Activated CD4-positive, CD25-positive, alpha-beta regulatory T cell (primary cell): ENCODE data around the gene TSPAN18.

Source experiments
- DNase-seq, 4 experiments: peaks; one replicate each; lab custom pipeline; 2025; lab: John Stamatoyannopoulos, UW

Gene TSPAN18

GRCh38 chr11:44759743-44760476 is 33.1 kb downstream of the TSPAN18 start:
- no peak for DNase-seq

DNA sequence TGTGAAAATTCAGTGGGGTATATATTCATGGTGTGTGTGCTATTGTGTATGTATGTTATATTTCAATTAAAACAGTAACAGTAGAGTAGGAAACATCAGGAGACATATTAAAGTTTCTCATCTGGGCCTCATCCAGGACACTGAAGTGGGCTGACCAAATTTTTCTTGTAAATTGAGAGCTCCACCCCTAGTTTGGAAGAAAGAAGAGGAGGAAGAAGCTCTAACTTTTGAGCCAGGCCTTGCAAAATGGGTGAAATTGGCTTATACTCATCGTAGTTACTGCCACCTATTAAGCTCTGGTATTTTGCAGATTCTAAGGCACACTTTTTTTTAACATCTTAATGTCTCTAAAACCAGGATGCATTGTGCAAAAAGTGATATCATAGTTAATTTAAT is 33.7 kb downstream of the TSPAN18 start:
- no peak for DNase-seq

DNA sequence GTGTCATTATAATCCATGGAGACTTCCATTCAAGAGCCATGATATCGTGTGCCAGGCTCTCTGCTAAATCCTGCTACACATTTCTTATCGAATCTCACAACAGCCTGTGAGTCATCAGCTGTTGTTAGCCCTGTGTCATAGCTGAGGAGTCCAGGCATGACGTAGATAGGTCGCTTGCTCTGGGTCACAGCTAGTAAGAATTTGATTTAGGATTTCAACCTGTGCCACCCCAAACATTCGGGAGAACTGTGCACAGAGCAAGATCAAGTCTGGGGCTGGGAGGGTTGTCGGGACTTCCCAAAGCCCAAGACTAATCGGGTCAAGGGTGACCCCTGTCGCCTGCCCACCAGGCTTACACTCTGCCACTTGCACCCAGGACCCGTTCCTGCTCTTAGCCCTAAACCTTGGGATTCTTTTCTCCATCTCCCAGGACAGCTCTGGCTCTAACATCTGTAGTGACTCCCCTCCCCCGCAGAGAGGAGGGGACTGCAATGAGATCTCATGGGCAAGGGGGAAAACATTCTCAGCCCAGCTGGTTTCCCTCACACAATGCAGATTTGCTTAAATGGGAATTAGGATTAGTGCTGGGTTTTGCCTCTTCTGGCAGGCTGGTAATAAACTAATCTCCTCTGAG is 34.3 kb downstream of the TSPAN18 start:
- DNase-seq: no peak

DNA sequence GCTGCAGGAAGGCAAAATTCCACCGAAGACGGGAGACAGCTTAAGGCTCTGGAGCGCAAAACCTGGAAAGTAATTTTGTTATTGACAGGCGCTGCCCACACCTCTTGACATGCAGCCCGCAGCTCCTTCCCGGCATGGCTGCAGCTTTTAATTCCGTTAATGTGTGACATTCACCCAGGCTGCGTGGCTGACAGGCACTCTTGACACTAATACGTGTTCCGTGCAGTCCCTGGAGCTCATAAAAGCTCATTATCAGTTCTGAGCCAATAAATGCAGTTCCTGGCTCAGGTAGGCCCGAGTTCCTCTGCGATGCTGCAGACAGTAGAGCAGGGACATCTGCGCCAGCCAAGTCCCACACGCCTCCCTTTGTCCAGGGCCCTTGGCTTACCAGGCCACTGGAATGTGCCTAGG is 34.8 kb downstream of the TSPAN18 start:
- DNase-seq: no peak

GRCh38 chr11:44763121-44763820 is 36.5 kb downstream of the TSPAN18 start:
- DNase-seq: no peak

- no peak for DNase-seq
Observed at GRCh38 chr11:44764583-44764982, 37.8 kb downstream of the TSPAN18 start.

- DNase-seq: no peak
Observed at GRCh38 chr11:44765026-44765595, 38.3 kb downstream of the TSPAN18 start.

GRCh38 chr11:44765676-44766075 is 38.9 kb downstream of the TSPAN18 start:
- no peak for DNase-seq

DNA sequence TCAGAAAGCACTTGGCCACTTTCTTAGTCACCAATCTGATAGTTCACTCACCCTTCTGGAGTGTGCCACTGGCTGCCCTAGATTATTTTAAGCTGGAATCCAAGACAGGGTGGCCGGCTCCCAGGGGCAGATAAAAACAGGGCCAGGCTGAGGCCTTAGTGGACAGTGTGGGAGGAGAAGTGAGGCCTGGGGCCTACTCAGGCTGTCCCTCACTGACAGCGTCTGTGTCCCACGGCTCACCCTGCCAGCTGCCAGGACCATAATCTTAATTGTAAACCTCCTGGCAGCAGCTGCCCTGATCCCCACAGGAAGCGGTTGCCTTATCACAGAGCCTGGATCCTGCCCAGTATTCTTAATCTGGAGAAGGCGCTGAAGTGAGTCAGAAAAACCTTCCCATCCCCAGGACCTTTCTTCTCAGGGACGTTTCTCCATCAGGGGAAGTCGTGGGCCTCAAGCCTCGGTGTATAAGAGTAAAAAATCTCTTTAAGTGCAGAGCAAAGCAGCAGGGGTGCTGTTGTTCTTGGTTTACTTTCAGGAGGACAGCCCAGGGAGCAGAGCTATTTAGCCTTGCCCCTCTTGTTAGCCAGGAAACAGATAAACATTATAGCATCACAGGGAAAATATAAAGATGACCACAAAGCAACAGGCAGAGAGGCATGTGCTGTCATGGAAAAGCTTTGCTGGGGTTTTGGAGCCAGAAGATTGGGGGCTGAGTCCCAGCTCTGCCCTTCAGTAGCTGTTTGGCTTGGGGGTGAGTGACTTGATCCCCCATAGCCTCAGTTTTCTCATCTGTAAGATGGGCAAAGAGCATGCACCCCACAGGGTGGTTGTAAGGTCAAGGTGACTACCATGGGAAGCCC is 39.6 kb downstream of the TSPAN18 start:
- DNase-seq: no peak

DNA sequence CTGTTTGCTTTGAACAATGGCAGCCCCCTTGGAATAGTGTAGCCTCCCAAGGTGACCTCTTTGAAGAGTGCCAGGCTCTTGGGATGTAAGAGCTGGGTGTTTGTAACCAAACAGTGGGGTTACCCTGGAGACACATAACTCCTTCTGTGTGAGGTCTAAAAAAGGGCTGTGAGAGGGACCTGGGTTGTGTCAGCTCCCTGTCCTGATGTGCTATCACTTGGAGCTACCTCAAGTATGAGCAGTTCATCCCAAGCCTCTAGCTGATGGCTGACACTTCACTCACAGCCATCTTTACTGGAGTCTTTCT is 40.2 kb downstream of the TSPAN18 start:
- DNase-seq: no peak

- DNase-seq: no peak
Observed at GRCh38 chr11:44767421-44767820, 40.7 kb downstream of the TSPAN18 start.

- no peak for DNase-seq
Observed at GRCh38 chr11:44770401-44770800, 43.6 kb downstream of the TSPAN18 start.

DNA sequence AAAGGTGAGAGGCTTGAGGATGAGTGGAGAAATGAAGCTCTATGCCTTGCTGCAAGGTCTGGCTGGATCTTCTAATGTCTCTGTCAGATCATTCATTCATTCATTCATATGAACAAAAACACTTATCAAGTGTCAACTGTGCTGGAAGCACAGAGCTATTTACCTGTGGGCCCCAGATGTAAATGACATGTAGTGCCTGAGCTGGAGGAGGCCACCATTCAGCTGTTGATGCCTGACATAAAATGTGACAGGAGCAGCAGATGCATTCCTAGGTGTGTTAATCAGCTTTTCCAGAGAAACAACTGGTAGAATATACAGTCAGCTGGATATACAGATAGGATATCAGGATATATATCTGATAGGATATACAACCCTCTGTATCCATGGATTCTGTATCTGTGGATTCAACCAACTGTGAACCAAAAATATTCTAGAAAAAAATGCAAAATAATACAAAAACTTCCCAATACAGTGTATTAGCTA is 44.5 kb downstream of the TSPAN18 start:
- DNase-seq: no peak

GRCh38 chr11:44771841-44772240 is 45.1 kb downstream of the TSPAN18 start:
- DNase-seq: no peak

- DNase-seq: no peak
Observed at GRCh38 chr11:44773351-44773965, 46.7 kb downstream of the TSPAN18 start.

- DNase-seq: no peak
Observed at GRCh38 chr11:44774108-44774507, 47.3 kb downstream of the TSPAN18 start.

DNA sequence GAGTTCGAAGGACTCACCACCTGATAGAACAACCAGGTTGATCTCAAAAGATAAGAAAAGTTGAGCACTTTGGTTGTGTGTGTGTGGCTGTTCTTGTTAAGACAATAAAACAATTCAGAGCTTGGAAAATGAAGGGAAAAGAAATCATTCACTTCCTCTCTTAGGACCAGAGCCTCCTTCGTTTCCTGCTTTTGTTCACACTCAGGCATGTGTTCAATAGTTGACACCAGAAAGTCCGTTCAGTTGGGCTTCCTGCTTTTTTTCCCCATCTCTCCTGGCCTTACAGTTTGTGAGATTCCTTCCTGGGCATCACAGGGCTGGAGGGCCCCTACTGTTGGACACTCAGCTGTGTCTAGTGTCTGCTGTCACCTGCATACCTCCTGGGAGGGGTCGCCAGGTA is 48.0 kb downstream of the TSPAN18 start:
- no peak for DNase-seq

GRCh38 chr11:44775366-44775984 is 48.7 kb downstream of the TSPAN18 start:
- peak in 3 of 4 experiments; percentile 19 to 23 (median 20) for DNase-seq

GRCh38 chr11:44775985-44776446 is 49.3 kb downstream of the TSPAN18 start:
- no peak for DNase-seq

GRCh38 chr11:44776551-44777208 is 49.9 kb downstream of the TSPAN18 start:
- no peak for DNase-seq
